ENCODE results near the gene GCNT2.
"Not testable (repeated sequence)": the region's sequence is repeated elsewhere in the genome, so short reads cannot be mapped to it uniquely, and the experiment has no call there.

GCNT2 gene

GRCh38 chr6:10613723-10614122 lies 92.6 kb downstream of the GCNT2 start:
- DNase-seq, result peak; percentile 27

GRCh38 chr6:10615675-10616074 lies 94.5 kb downstream of the GCNT2 start:
- DNase-seq, result no peak

- not testable (repeated sequence) for DNase-seq
Observed at GRCh38 chr6:10616266-10616665, 95.1 kb downstream of the GCNT2 start.

- DNase-seq, result no peak
Observed at GRCh38 chr6:10617008-10617696, 96.0 kb downstream of the GCNT2 start.

- DNase-seq, result no peak
Observed at GRCh38 chr6:10618409-10618808, 97.3 kb downstream of the GCNT2 start.

GRCh38 chr6:10621213-10621612 lies 100.1 kb downstream of the GCNT2 start:
- DNase-seq, result no peak

GRCh38 chr6:10621847-10622246 lies 100.7 kb downstream of the GCNT2 start:
- DNase-seq, result no peak

GRCh38 chr6:10624836-10625235 lies 103.7 kb downstream of the GCNT2 start:
- DNase-seq, result no peak

GRCh38 chr6:10626154-10626741 lies 105.1 kb downstream of the GCNT2 start:
- peak; percentile 10 for DNase-seq

GRCh38 chr6:10627800-10628199 lies 106.6 kb downstream of the GCNT2 start:
- no peak for DNase-seq

- DNase-seq, result no peak
Observed at GRCh38 chr6:10630178-10630577, 109.0 kb downstream of the GCNT2 start.

GRCh38 chr6:10633216-10633615 lies 112.1 kb downstream of the GCNT2 start:
- peak; percentile 91 for DNase-seq

- no peak for DNase-seq
Observed at GRCh38 chr6:10640412-10640811, 119.3 kb downstream of the GCNT2 start.

- DNase-seq, result no peak
Observed at GRCh38 chr6:10641528-10641927, 120.4 kb downstream of the GCNT2 start.

GRCh38 chr6:10643201-10643651 lies 122.1 kb downstream of the GCNT2 start:
- no peak for DNase-seq

GRCh38 chr6:10644225-10644624 lies 123.1 kb downstream of the GCNT2 start:
- DNase-seq, result no peak

- no peak for DNase-seq
Observed at GRCh38 chr6:10655508-10656055, 134.4 kb downstream of the GCNT2 start.

- no peak for DNase-seq
Observed at GRCh38 chr6:10658910-10659698, 138.0 kb downstream of the GCNT2 start.

- no peak for DNase-seq
Observed at GRCh38 chr6:10659699-10660348, 138.7 kb downstream of the GCNT2 start.

GRCh38 chr6:10660431-10661191 lies 139.5 kb downstream of the GCNT2 start:
- DNase-seq, result not testable (repeated sequence)

- DNase-seq, result no peak
Observed at GRCh38 chr6:10662207-10662606, 141.1 kb downstream of the GCNT2 start.

GRCh38 chr6:10662742-10663141 lies 141.6 kb downstream of the GCNT2 start:
- DNase-seq, result no peak
